ENCODE data around the gene TMEM97.

GRCh38 chr17:28363186-28363585 is 44.2 kb downstream of the TMEM97 start:
- no peak for TF ChIP-seq RAD21 (IDR thresholded peaks at IDR 0.05; ENCODE audit: low read depth)
- TF ChIP-seq REST (IDR thresholded peaks at IDR 0.05; ENCODE audit: low read depth) = no peak
- TF ChIP-seq CREB1 (IDR thresholded peaks at IDR 0.05; ENCODE audit: low read depth) = no peak
- no peak for TF ChIP-seq TEAD4 (IDR thresholded peaks at IDR 0.05)
- TF ChIP-seq ZBTB7A (IDR thresholded peaks at IDR 0.05; ENCODE audit: low read depth) = no peak
- TF ChIP-seq EP300 (IDR thresholded peaks at IDR 0.05; ENCODE audit: borderline replicate concordance) = no peak
- no peak for TF ChIP-seq TAF1 (IDR thresholded peaks at IDR 0.05; ENCODE audit: low read depth)
- no peak for TF ChIP-seq MAX (IDR thresholded peaks at IDR 0.05)
- TF ChIP-seq USF1 (IDR thresholded peaks at IDR 0.05) = no peak
- no peak for TF ChIP-seq YY1 (IDR thresholded peaks at IDR 0.05; ENCODE audit: low read depth)
- TF ChIP-seq FOXM1 (IDR thresholded peaks at IDR 0.05; ENCODE audit: borderline replicate concordance, low read depth) = no peak
- TF ChIP-seq NFIC (IDR thresholded peaks at IDR 0.05) = no peak
- TF ChIP-seq CEBPB (IDR thresholded peaks at IDR 0.05) = no peak

All from Ishikawa (cell line).